BLaER1 (cell line): ENCODE data around the gene POC5.

ENCODE experiments used
- H3K27ac ChIP-seq: shearing (Covaris generic); formaldehyde crosslinking; 2 replicates; pipeline ENCODE4 v1.8.1; 2022
- H3K27me3 ChIP-seq: shearing (Covaris generic); formaldehyde crosslinking; 2 replicates; pipeline ENCODE4 v1.8.1; 2022
- H3K36me3 ChIP-seq: shearing (Covaris generic); formaldehyde crosslinking; 2 replicates; pipeline ENCODE4 v1.8.1; 2022
- H3K4me1 ChIP-seq: shearing (Covaris generic); formaldehyde crosslinking; 2 replicates; pipeline ENCODE4 v1.8.1; 2022
- H3K4me2 ChIP-seq: shearing (Covaris generic); formaldehyde crosslinking; 2 replicates; pipeline ENCODE4 v1.8.1; 2022
- H3K4me3 ChIP-seq: shearing (Covaris generic); formaldehyde crosslinking; 2 replicates; pipeline ENCODE4 v1.8.1; 2022
- H3K9ac ChIP-seq: shearing (Covaris generic); formaldehyde crosslinking; 2 replicates; pipeline ENCODE4 v1.8.1; 2022
- H3K9me3 ChIP-seq: shearing (Covaris generic); formaldehyde crosslinking; 2 replicates; pipeline ENCODE4 v1.8.1; 2022
- H4K20me1 ChIP-seq: shearing (Covaris generic); formaldehyde crosslinking; 2 replicates; pipeline ENCODE4 v1.8.1; 2022
- Cebpa-rat ChIP-seq: shearing (Covaris generic); IDR thresholded peaks from 2 replicates; pipeline ENCODE4 v1.8.1; 2022

The POC5 gene

GRCh38 chr5:75677607-75678006, 39.6 kb downstream of the POC5 start:
- Histone ChIP-seq H3K9ac (peak overlapping the region; percentile 12; the same call in 1 of the 2 replicates), H3K9me3 (no peaks in the 10 kb centered on the region), H3K36me3 (peaks cover 32% of the 10 kb centered on the region), H4K20me1 (no peaks in the 10 kb centered on the region), H3K4me1 (peaks cover 11% of the 10 kb centered on the region), H3K4me3 (no peak overlapping the region), H3K4me2 (peak overlapping the region; percentile 53), H3K27ac (no peak overlapping the region), H3K27me3 (no peaks in the 10 kb centered on the region)
- TF ChIP-seq Cebpa-rat, result no peak

GRCh38 chr5:75675783-75676182, 41.5 kb downstream of the POC5 start:
- H3K4me2 ChIP-seq, result no peak overlapping the region
- H3K9ac ChIP-seq, result no peak overlapping the region
- H3K9me3 ChIP-seq, result no peaks in the 10 kb centered on the region
- H4K20me1 ChIP-seq, result no peaks in the 10 kb centered on the region
- peaks cover 35% of the 10 kb centered on the region for H3K36me3 ChIP-seq
- no peak for TF ChIP-seq Cebpa-rat
- no peak overlapping the region for H3K4me3 ChIP-seq
- H3K4me1 ChIP-seq, result peaks cover 11% of the 10 kb centered on the region
- H3K27me3 ChIP-seq, result no peaks in the 10 kb centered on the region
- H3K27ac ChIP-seq, result no peak overlapping the region

GRCh38 chr5:75672616-75673015, 44.6 kb downstream of the POC5 start:
- Histone ChIP-seq H3K4me1 (peaks cover 15% of the 10 kb centered on the region), H3K9me3 (no peaks in the 10 kb centered on the region), H3K27me3 (no peaks in the 10 kb centered on the region), H3K9ac (no peak overlapping the region), H3K4me2 (no peak overlapping the region), H3K36me3 (peaks cover 35% of the 10 kb centered on the region), H3K4me3 (no peak overlapping the region), H3K27ac (no peak overlapping the region), H4K20me1 (no peaks in the 10 kb centered on the region)
- TF ChIP-seq Cebpa-rat, result no peak

GRCh38 chr5:75671506-75671905, 45.7 kb downstream of the POC5 start:
- Histone ChIP-seq H3K4me3 (no peak overlapping the region), H3K36me3 (peaks cover 34% of the 10 kb centered on the region)
- no peak for TF ChIP-seq Cebpa-rat

GRCh38 chr5:75670577-75670976, 46.7 kb downstream of the POC5 start:
- TF ChIP-seq Cebpa-rat, result no peak
- H3K9me3 ChIP-seq, result no peaks in the 10 kb centered on the region
- no peak overlapping the region for H3K4me2 ChIP-seq
- H3K36me3 ChIP-seq, result peaks cover 27% of the 10 kb centered on the region
- no peaks in the 10 kb centered on the region for H3K27me3 ChIP-seq
- H3K9ac ChIP-seq, result no peak overlapping the region
- no peak overlapping the region for H3K4me3 ChIP-seq
- H3K4me1 ChIP-seq, result peaks cover 11% of the 10 kb centered on the region
- no peak overlapping the region for H3K27ac ChIP-seq
- no peaks in the 10 kb centered on the region for H4K20me1 ChIP-seq

More at GRCh38 chr5:75671506-75671905, 45.7 kb downstream of the POC5 start:
- no peak overlapping the region for H3K9ac ChIP-seq
- no peak overlapping the region for H3K4me2 ChIP-seq
- H3K27me3 ChIP-seq, result no peaks in the 10 kb centered on the region
- H3K4me1 ChIP-seq, result peaks cover 11% of the 10 kb centered on the region
- no peaks in the 10 kb centered on the region for H3K9me3 ChIP-seq
- H3K27ac ChIP-seq, result no peak overlapping the region
- no peaks in the 10 kb centered on the region for H4K20me1 ChIP-seq

GRCh38 chr5:75668977-75669689, 48.1 kb downstream of the POC5 start:
- H3K4me1 ChIP-seq, result peaks cover 11% of the 10 kb centered on the region
- TF ChIP-seq Cebpa-rat, result no peak
- H3K4me2 ChIP-seq, result peak overlapping the region; percentile 49
- no peaks in the 10 kb centered on the region for H3K9me3 ChIP-seq
- no peaks in the 10 kb centered on the region for H3K27me3 ChIP-seq
- H3K36me3 ChIP-seq, result peaks cover 15% of the 10 kb centered on the region
- no peaks in the 10 kb centered on the region for H4K20me1 ChIP-seq
- H3K27ac ChIP-seq, result no peak overlapping the region
- H3K4me3 ChIP-seq, result no peak overlapping the region
- no peak overlapping the region for H3K9ac ChIP-seq

- H3K4me3 ChIP-seq, result no peak overlapping the region
- H3K27me3 ChIP-seq, result no peaks in the 10 kb centered on the region
- no peak overlapping the region for H3K9ac ChIP-seq
- TF ChIP-seq Cebpa-rat, result no peak
- H3K36me3 ChIP-seq, result peaks cover 11% of the 10 kb centered on the region
- H4K20me1 ChIP-seq, result no peaks in the 10 kb centered on the region
- peaks cover 11% of the 10 kb centered on the region for H3K4me1 ChIP-seq
- H3K4me2 ChIP-seq, result peak overlapping the region; percentile 49
- H3K27ac ChIP-seq, result no peak overlapping the region
- no peaks in the 10 kb centered on the region for H3K9me3 ChIP-seq
Measured at GRCh38 chr5:75668445-75668844, 48.8 kb downstream of the POC5 start.

- Histone ChIP-seq H4K20me1 (no peaks in the 10 kb centered on the region), H3K9me3 (no peaks in the 10 kb centered on the region), H3K36me3 (peaks cover 4% of the 10 kb centered on the region), H3K9ac (no peak overlapping the region), H3K27me3 (no peaks in the 10 kb centered on the region), H3K27ac (no peak overlapping the region), H3K4me2 (no peak overlapping the region), H3K4me3 (no peak overlapping the region), H3K4me1 (peaks cover 11% of the 10 kb centered on the region)
- TF ChIP-seq Cebpa-rat, result no peak
Measured at GRCh38 chr5:75667586-75667985, 49.7 kb downstream of the POC5 start.

GRCh38 chr5:75666801-75667200, 50.4 kb downstream of the POC5 start:
- Histone ChIP-seq H3K4me2 (no peak overlapping the region), H4K20me1 (no peaks in the 10 kb centered on the region), H3K4me1 (peaks cover 11% of the 10 kb centered on the region), H3K4me3 (no peak overlapping the region), H3K27me3 (no peaks in the 10 kb centered on the region), H3K9ac (no peak overlapping the region), H3K9me3 (no peaks in the 10 kb centered on the region), H3K36me3 (no peaks in the 10 kb centered on the region), H3K27ac (no peak overlapping the region)
- TF ChIP-seq Cebpa-rat, result no peak

GRCh38 chr5:75664979-75665378, 52.3 kb downstream of the POC5 start:
- H3K36me3 ChIP-seq, result no peaks in the 10 kb centered on the region
- H3K4me2 ChIP-seq, result no peak overlapping the region
- H3K4me3 ChIP-seq, result no peak overlapping the region
- H3K9ac ChIP-seq, result no peak overlapping the region
- H3K4me1 ChIP-seq, result peaks cover 11% of the 10 kb centered on the region
- no peak overlapping the region for H3K27ac ChIP-seq
- H3K9me3 ChIP-seq, result no peaks in the 10 kb centered on the region
- no peak for TF ChIP-seq Cebpa-rat
- no peaks in the 10 kb centered on the region for H3K27me3 ChIP-seq
- no peaks in the 10 kb centered on the region for H4K20me1 ChIP-seq
